H1 (cell line): ENCODE results near the gene WDR44. TPM values are rescaled to one million over a fixed set of nuclear protein-coding genes. Genes with fewer than 3 reads are reported as not detected.

Source experiments
- CTCF ChIA-PET: fragments of 300-600 bp; sonication (Branson Sonifier 250); formaldehyde crosslinking; loops from one replicate; lab custom pipeline; 2021; ENCODE audit not compliant: partially characterized antibody; lab: Charles Lee
- POLR2A ChIA-PET: fragments of 300-600 bp; sonication (Branson Sonifier 250); formaldehyde crosslinking; loops from one replicate; lab custom pipeline; 2021; ENCODE audit warnings: inconsistent platforms; ENCODE audit not compliant: partially characterized antibody; lab: Charles Lee
- DNase-seq, 2 experiments: peaks; one replicate each; pipeline versions ENCODE4 v3.0.0 to v3.0.0-alpha.2; 2010 to 2022; ENCODE audit warnings: low spot score in 2 of 2, low read depth in 1 of 2, mixed read lengths in 1 of 2
- FAIRE-seq: peaks from 2 replicates; lab custom pipeline; 2011; peaks lifted over from hg19 to GRCh38; lab: Jason Lieb, UNC
- H2AFZ ChIP-seq: 2 replicates; pipeline ENCODE4 v1.8.1; 2012; ENCODE audit warnings: low read length, inconsistent platforms
- H2AK5ac ChIP-seq: 2 replicates; pipeline ENCODE4 v1.6.1; 2013; ENCODE audit warnings: low read depth, low read length
- H2BK120ac ChIP-seq: replicated peaks from 2 replicates; pipeline ENCODE3; 2013; ENCODE audit warnings: low read depth, low read length, inconsistent platforms
- H2BK12ac ChIP-seq: 2 replicates; pipeline ENCODE4 v1.6.1; 2013; ENCODE audit warnings: low read depth, low read length
- H2BK15ac ChIP-seq: 2 replicates; pipeline ENCODE4 v1.6.1; 2013; ENCODE audit warnings: low read length
- H2BK20ac ChIP-seq: 2 replicates; pipeline ENCODE4 v1.6.1; 2013; ENCODE audit warnings: low read length
- H2BK5ac ChIP-seq: 2 replicates; pipeline ENCODE4 v1.6.1; 2013; ENCODE audit warnings: low read depth, low read length
- H3K14ac ChIP-seq: 2 replicates; pipeline ENCODE4 v1.6.1; 2013; ENCODE audit warnings: inconsistent platforms; ENCODE audit not compliant: insufficient read length
- H3K18ac ChIP-seq: 2 replicates; pipeline ENCODE4 v1.6.1; 2013; ENCODE audit warnings: low read length; ENCODE audit errors: extremely low read depth
- H3K23ac ChIP-seq: 2 replicates; pipeline ENCODE4 v1.6.1; 2013; ENCODE audit warnings: inconsistent platforms; ENCODE audit not compliant: insufficient read length
- H3K23me2 ChIP-seq: 2 replicates; pipeline ENCODE4 v1.6.1; 2013; ENCODE audit warnings: low read depth, low read length
- H3K27ac ChIP-seq: 2 replicates; pipeline ENCODE4 v1.6.1; 2011; ENCODE audit warnings: low read depth, low read length, inconsistent platforms
- H3K27me3 ChIP-seq, 4 experiments: replicated peaks in 1 of 4; 1 replicate in 1 of 4; 2 replicates in 3 of 4; pipeline versions ENCODE4 v1.6.1 to v1.8.1; 2011 to 2013; ENCODE audit warnings: low read length in 3 of 4, mild to moderate bottlenecking in 3 of 4, inconsistent platforms in 2 of 4, mixed read lengths in 2 of 4, moderate library complexity in 1 of 4; ENCODE audit not compliant: control insufficient read depth in 3 of 4, insufficient read depth in 3 of 4; ENCODE audit errors: extremely low read depth in 1 of 4
- H3K36me3 ChIP-seq, 4 experiments: 2 replicates each; pipeline versions ENCODE4 v1.6.1 to v1.8.1; 2011 to 2013; ENCODE audit warnings: mild to moderate bottlenecking in 4 of 4, low read length in 3 of 4, moderate library complexity in 2 of 4, control low read depth in 1 of 4, inconsistent platforms in 1 of 4; ENCODE audit not compliant: insufficient read depth in 4 of 4, control insufficient read depth in 2 of 4
- H3K4ac ChIP-seq: replicated peaks from 2 replicates; pipeline ENCODE3; 2013; ENCODE audit warnings: low read length, low read depth, mixed read lengths, inconsistent platforms; ENCODE audit not compliant: insufficient read length
- H3K4me1 ChIP-seq, 4 experiments: replicated peaks in 1 of 4; 1 replicate in 1 of 4; 2 replicates in 3 of 4; pipeline versions ENCODE4 v1.6.1 to v1.8.1; 2011 to 2013; ENCODE audit warnings: low read length in 3 of 4, inconsistent platforms in 2 of 4, mixed read lengths in 1 of 4; ENCODE audit not compliant: insufficient read depth in 4 of 4, control insufficient read depth in 3 of 4
- H3K4me2 ChIP-seq, 2 experiments: 2 replicates each; pipeline versions ENCODE4 v1.6.1 to v1.8.1; 2011 to 2013; ENCODE audit warnings: low read depth in 2 of 2, low read length in 2 of 2, control low read depth in 1 of 2, inconsistent platforms in 1 of 2, mild to moderate bottlenecking in 1 of 2; ENCODE audit not compliant: insufficient read depth in 1 of 2
- H3K4me3 ChIP-seq, 4 experiments: fragments of 200-600, 300-600 bp in 1 of 4; sonication (generic), shearing (Covaris generic), sonication (Bioruptor Twin) in 1 of 4; 2 replicates each; pipeline versions ENCODE4 v1.5.1 to v1.8.1; 2011 to 2016; ENCODE audit warnings: low read length in 4 of 4, low read depth in 3 of 4, control low read depth in 2 of 4, inconsistent platforms in 2 of 4, mild to moderate bottlenecking in 2 of 4, mixed read lengths in 1 of 4, moderate library complexity in 1 of 4; ENCODE audit not compliant: insufficient read depth in 2 of 4; ENCODE audit errors: extremely low read depth in 1 of 4
- H3K56ac ChIP-seq: replicated peaks from 2 replicates; pipeline ENCODE3; 2013; ENCODE audit warnings: low read depth, mild to moderate bottlenecking, mixed read lengths, low read length, inconsistent platforms; ENCODE audit not compliant: insufficient read length
- H3K79me1 ChIP-seq: 2 replicates; pipeline ENCODE4 v1.6.1; 2013; ENCODE audit warnings: low read depth, low read length, control low read depth
- H3K79me2 ChIP-seq, 2 experiments: 2 replicates each; pipeline versions ENCODE4 v1.6.1 to v1.8.1; 2012 to 2013; ENCODE audit warnings: low read length in 2 of 2, mild to moderate bottlenecking in 2 of 2, inconsistent platforms in 1 of 2; ENCODE audit not compliant: insufficient read depth in 2 of 2, control insufficient read depth in 1 of 2
- H3K9ac ChIP-seq, 4 experiments: replicated peaks in 1 of 4; 1 replicate in 1 of 4; 2 replicates in 3 of 4; pipeline versions ENCODE4 v1.6.1 to v1.8.1; 2011 to 2013; ENCODE audit warnings: low read depth in 3 of 4, low read length in 3 of 4, control low read depth in 2 of 4, mild to moderate bottlenecking in 2 of 4, moderate library complexity in 2 of 4, inconsistent platforms in 1 of 4; ENCODE audit errors: extremely low read depth in 1 of 4
- H3K9me3 ChIP-seq, 2 experiments: 2 replicates each; pipeline versions ENCODE4 v1.6.1 to v1.8.1; 2012 to 2013; ENCODE audit warnings: mild to moderate bottlenecking in 2 of 2, moderate library complexity in 2 of 2, control low read depth in 1 of 2, inconsistent platforms in 1 of 2, low read depth in 1 of 2, low read length in 1 of 2, mixed read lengths in 1 of 2; ENCODE audit not compliant: insufficient read depth in 2 of 2
- H4K20me1 ChIP-seq, 2 experiments: replicated peaks in 1 of 2; 2 replicates each; pipeline versions ENCODE3 to v1.8.1; 2011 to 2013; ENCODE audit warnings: inconsistent platforms in 2 of 2, low read length in 2 of 2, mild to moderate bottlenecking in 1 of 2; ENCODE audit not compliant: insufficient read depth in 2 of 2, control insufficient read depth in 1 of 2
- H4K5ac ChIP-seq: 2 replicates; pipeline ENCODE4 v1.6.1; 2013; ENCODE audit warnings: low read length, low read depth, mixed read lengths, inconsistent platforms; ENCODE audit not compliant: insufficient read length
- H4K8ac ChIP-seq: 2 replicates; pipeline ENCODE4 v1.8.0; 2013; ENCODE audit warnings: mild to moderate bottlenecking, moderate library complexity, low read length, inconsistent platforms; ENCODE audit not compliant: insufficient read depth; ENCODE audit errors: extremely low read depth
- H4K91ac ChIP-seq: replicated peaks from 2 replicates; pipeline ENCODE3; 2013; ENCODE audit warnings: low read length, mixed read lengths, inconsistent platforms; ENCODE audit not compliant: insufficient read length
- CHD2 ChIP-seq: IDR thresholded peaks from 2 replicates; pipeline ENCODE4 v1.6.1; 2012; ENCODE audit warnings: low read length, improper control_type of control experiment
- EGR1 ChIP-seq: IDR thresholded peaks from 2 replicates; pipeline ENCODE4 v1.6.1; 2011; ENCODE audit warnings: low read depth, low read length, borderline replicate concordance
- JUND ChIP-seq: IDR thresholded peaks from 2 replicates; pipeline ENCODE4 v1.6.1; 2011; ENCODE audit warnings: mild to moderate bottlenecking, improper control_type of control experiment, low read length
- RBBP5 ChIP-seq: IDR thresholded peaks from 2 replicates; pipeline ENCODE4 v1.7.1; 2012; ENCODE audit warnings: low read depth, mild to moderate bottlenecking, inconsistent platforms, low read length, moderate library complexity, borderline replicate concordance
- SP4 ChIP-seq: IDR thresholded peaks from 2 replicates; pipeline ENCODE4 v1.6.1; 2012; ENCODE audit warnings: low read length, inconsistent platforms
- WGBS, 2 experiments: shearing (Covaris generic) in 1 of 2; methylation state at CpG; one replicate each; pipeline versions ENCODE4 v1.1.6 to v1.1.7; 2013 to 2015; ENCODE audit warnings: low lambda C conversion rate in 2 of 2, mixed read lengths in 2 of 2, inconsistent platforms in 1 of 2, low coverage in 1 of 2, missing lambda C conversion rate in 1 of 2; ENCODE audit not compliant: insufficient replicate concordance in 2 of 2, insufficient coverage in 1 of 2, insufficient read length in 1 of 2; ENCODE audit errors: extremely low coverage in 1 of 2, missing lambda C conversion rate in 1 of 2; 5-methylcytosine and 5-hydroxymethylcytosine counted together
- long read RNA-seq, 2 experiments: library from RNA in 1 of 2; library from capped mRNA in 1 of 2; stranded (forward); transcript quantifications; one replicate each; pipeline ENCODE4 v2.0.0, GENCODE V29; 2021; ENCODE audit warnings: inconsistent platforms in 1 of 2
- polyA minus RNA-seq, 3 experiments: library from RNA; depleted of rRNA, polyadenylated mRNA; stranded (reverse); fragments of >200 nt; gene quantifications; 1 replicate in 2 of 3; 2 replicates in 1 of 3; pipeline ENCODE4 v1.2.3, GENCODE V29; 2011
- polyA plus RNA-seq, 7 experiments: library from polyadenylated mRNA; depleted of rRNA in 3 of 7; stranded (reverse) in 5 of 7; unstranded in 2 of 7; fragments of >200 nt in 5 of 7; fragments of 200-250 nt in 2 of 7; gene quantifications; 1 replicate in 5 of 7; 2 replicates in 1 of 7; 4 replicates in 1 of 7; pipeline versions ENCODE4 v1.2.1 to v1.2.3, GENCODE V29; 2011 to 2013; ENCODE audit warnings: missing spikeins in 2 of 7, mixed read lengths in 2 of 7
- total RNA-seq: library from RNA; stranded (reverse); fragmentation: NEBNext Ultra II Directional; extraction: Animal tissue kit (Norgen Biotek cat#: 25700); gene quantifications from 2 replicates; pipeline ENCODE4 v1.2.1, GENCODE V29; 2021

WDR44 gene, protein sequence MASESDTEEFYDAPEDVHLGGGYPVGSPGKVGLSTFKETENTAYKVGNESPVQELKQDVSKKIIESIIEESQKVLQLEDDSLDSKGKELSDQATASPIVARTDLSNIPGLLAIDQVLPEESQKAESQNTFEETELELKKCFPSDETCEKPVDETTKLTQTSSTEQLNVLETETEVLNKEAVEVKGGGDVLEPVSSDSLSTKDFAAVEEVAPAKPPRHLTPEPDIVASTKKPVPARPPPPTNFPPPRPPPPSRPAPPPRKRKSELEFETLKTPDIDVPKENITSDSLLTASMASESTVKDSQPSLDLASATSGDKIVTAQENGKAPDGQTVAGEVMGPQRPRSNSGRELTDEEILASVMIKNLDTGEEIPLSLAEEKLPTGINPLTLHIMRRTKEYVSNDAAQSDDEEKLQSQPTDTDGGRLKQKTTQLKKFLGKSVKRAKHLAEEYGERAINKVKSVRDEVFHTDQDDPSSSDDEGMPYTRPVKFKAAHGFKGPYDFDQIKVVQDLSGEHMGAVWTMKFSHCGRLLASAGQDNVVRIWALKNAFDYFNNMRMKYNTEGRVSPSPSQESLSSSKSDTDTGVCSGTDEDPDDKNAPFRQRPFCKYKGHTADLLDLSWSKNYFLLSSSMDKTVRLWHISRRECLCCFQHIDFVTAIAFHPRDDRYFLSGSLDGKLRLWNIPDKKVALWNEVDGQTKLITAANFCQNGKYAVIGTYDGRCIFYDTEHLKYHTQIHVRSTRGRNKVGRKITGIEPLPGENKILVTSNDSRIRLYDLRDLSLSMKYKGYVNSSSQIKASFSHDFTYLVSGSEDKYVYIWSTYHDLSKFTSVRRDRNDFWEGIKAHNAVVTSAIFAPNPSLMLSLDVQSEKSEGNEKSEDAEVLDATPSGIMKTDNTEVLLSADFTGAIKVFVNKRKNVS
- total RNA-seq: 17.1 and 17.2 TPM in 2 replicates
- 4.4 and 5.1 TPM in 2 replicates for polyA plus RNA-seq (2011; rRNA removed)
- 8.8 TPM for polyA plus RNA-seq (2011; cell fraction: cytosol; rRNA removed)
- polyA plus RNA-seq (2011; cell fraction: nucleus; rRNA removed): 6.9 TPM
- polyA plus RNA-seq (2012, experiment 1 of 2): 6.2 to 12.2 TPM (median 7.4 TPM) in 4 replicates
- 0.93 TPM for polyA plus RNA-seq (2012, experiment 2 of 2)
- polyA plus RNA-seq (2013, experiment 1 of 2): 17.4 TPM
- 17.7 TPM for polyA plus RNA-seq (2013, experiment 2 of 2)
- polyA minus RNA-seq (2011; rRNA and poly(A)+ RNA removed): 8.6 and 12.2 TPM in 2 replicates
- 11.8 TPM for polyA minus RNA-seq (2011; cell fraction: cytosol; rRNA and poly(A)+ RNA removed)
- 26.3 TPM for polyA minus RNA-seq (2011; cell fraction: nucleus; rRNA and poly(A)+ RNA removed)
- long read RNA-seq, experiment 1, partial matches to known transcripts: 10 of 13 reads
- long read RNA-seq, experiment 1, other reads (novel, unspliced or antisense): 3 of 13 reads
- long read RNA-seq, experiment 2, full-length matches to known transcripts: 6 of 10 reads
- long read RNA-seq, experiment 2, partial matches to known transcripts: 4 of 10 reads
- long read RNA-seq, experiment 2, other reads (novel, unspliced or antisense): 0 of 10 reads

DNA sequence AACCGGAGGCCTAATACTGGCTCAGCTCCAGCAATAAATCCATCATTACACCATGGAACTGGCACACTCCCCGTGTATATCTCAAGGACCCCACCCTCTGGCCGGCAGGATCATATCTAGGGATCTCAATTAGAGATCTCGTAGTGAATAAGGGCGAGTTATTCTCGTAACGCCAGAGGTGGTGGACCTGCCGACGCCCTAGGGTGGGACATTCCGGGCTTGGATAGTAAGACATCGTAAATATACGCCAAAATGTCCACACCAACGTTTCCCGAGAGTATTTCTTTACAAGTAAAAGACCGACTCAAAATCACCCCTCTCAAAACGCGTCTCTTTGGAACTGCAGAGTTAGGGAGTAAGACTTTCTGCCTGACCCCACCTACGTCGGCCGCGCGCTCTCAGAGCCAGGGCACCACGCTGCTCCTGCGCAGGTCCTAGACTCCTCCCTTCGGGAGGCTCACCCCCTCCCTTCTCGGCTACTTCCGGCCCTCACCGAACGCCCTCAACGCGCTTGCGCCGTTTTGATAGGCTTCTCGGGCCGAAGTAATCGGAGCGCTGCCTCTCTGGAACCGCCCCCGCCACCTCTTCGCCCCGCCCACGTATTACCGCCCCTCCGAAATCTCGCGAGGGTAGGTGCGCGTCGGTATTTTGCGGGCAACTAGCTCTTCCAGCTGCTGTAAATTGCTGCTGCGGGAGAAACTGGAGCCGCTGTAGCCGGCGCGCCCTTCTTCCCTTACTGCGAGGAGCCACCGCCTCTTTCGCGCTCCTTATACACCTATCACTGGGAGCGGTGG, at the start of gene WDR44:
WDR44 (plus strand) TSS at position 643 of the 794 bp plus-strand sequence. CDS start 398 bp downstream, outside the sequence.
- H3K36me3 ChIP-seq: no peaks in the 10 kb centered on the region
- peak within 1 kb of the TSS; percentile 27 for H4K5ac ChIP-seq
- no peak within 1 kb of the TSS; the same call in 1 of the 2 replicates for H3K27ac ChIP-seq
- ChIA-PET POLR2A (interaction anchor here (0.6 to 0.7 kb wide), 2 partner anchors 26 to 89 kb away, joined by 3 to 4 read pairs; no protein-coding TSS in a partner anchor), CTCF (no interaction called here)
- peaks cover 0 to 4% of the 10 kb centered on the region in 2 experiments for H4K20me1 ChIP-seq
- no peak within 1 kb of the TSS for H2BK15ac ChIP-seq
- no peak within 1 kb of the TSS for H2BK20ac ChIP-seq
- H2AFZ ChIP-seq: no peak within 1 kb of the TSS
- H2BK120ac ChIP-seq: no peak within 1 kb of the TSS
- H3K27me3 ChIP-seq: no peaks in the 10 kb centered on the region
- no peak within 1 kb of the TSS for H2AK5ac ChIP-seq
- no peak within 1 kb of the TSS for H2BK12ac ChIP-seq
- no peak within 1 kb of the TSS for H3K4ac ChIP-seq
- peak within 1 kb of the TSS; percentile 44 for H2BK5ac ChIP-seq
- H3K23me2 ChIP-seq: 0 out of 2 replicates have a peak, but pooled peaks cover 2% of the 10 kb centered on the region
- H3K56ac ChIP-seq: no peak within 1 kb of the TSS
- no peak within 1 kb of the TSS for H3K14ac ChIP-seq
- H4K91ac ChIP-seq: peak within 1 kb of the TSS; percentile 65
- H4K8ac ChIP-seq: no peak within 1 kb of the TSS; the same call in 1 of the 2 replicates
- H3K4me3 ChIP-seq: peak within 1 kb of the TSS; percentile 63 to 92 (median 72)
- no peaks in the 10 kb centered on the region for H3K9me3 ChIP-seq
- FAIRE-seq (no peak), DNase-seq (peak; percentile 86)
- H3K79me1 ChIP-seq: no peaks in the 10 kb centered on the region
- no peak within 1 kb of the TSS for H3K23ac ChIP-seq
- peak within 1 kb of the TSS; percentile 34 to 71 (median 63) for H3K9ac ChIP-seq
- peaks cover 0 to 38% of the 10 kb centered on the region in 2 experiments; a peak in 2 of 4 replicates for H3K79me2 ChIP-seq
- peak within 1 kb of the TSS; percentile 69 to 75 for H3K4me2 ChIP-seq
- H3K4me1 ChIP-seq: peaks cover 0 to 3% (median 0%) of the 10 kb centered on the region in 4 experiments; a peak in 1 of 7 replicates
- WGBS, 2 experiments: 4% methylated on average over 28 of the region's 60 CpGs; no CpG with 5 or more reads in 1 of the 2 experiments
- no peak within 1 kb of the TSS; the same call in 1 of the 2 replicates for H3K18ac ChIP-seq
- TF ChIP-seq SP4 (no peak), JUND (no peak), CHD2 (peak; percentile 91), EGR1 (peak; percentile 69; the same call in 1 of the 2 replicates), RBBP5 (no peak)
